Mesothelial cell of epicardium (in vitro differentiated cells): ENCODE measurements around the gene PPP1R1B. TPM values are rescaled to one million over a fixed set of nuclear protein-coding genes. Genes with fewer than 3 reads are reported as not detected.

ENCODE experiments used
- DNase-seq, 2 experiments: peaks; one replicate each; pipeline ENCODE4 v3.0.0; 2021; ENCODE audit warnings: low spot score in 2 of 2; ENCODE audit not compliant: unreplicated experiment in 2 of 2
- H3K27ac Mint-ChIP-seq: 2 replicates; pipeline ENCODE4 v1.8.0; 2021; ENCODE audit warnings: mixed read lengths
- H3K27me3 Mint-ChIP-seq: 2 replicates; pipeline ENCODE4 v1.8.0; 2021; ENCODE audit warnings: low read depth, mixed read lengths
- H3K36me3 Mint-ChIP-seq: 2 replicates; pipeline ENCODE4 v1.8.0; 2021; ENCODE audit warnings: mixed read lengths
- H3K4me1 Mint-ChIP-seq: 2 replicates; pipeline ENCODE4 v1.8.0; 2021; ENCODE audit warnings: mixed read lengths
- H3K4me3 Mint-ChIP-seq: 2 replicates; pipeline ENCODE4 v1.8.0; 2021; ENCODE audit warnings: mild to moderate bottlenecking, moderate library complexity, mixed read lengths
- H3K9me3 Mint-ChIP-seq: 2 replicates; pipeline ENCODE4 v1.8.0; 2021; ENCODE audit warnings: mixed read lengths
- CTCF ChIP-seq: fragments of 200-600 bp; sonication (generic); IDR thresholded peaks from one replicate; pipeline ENCODE4 v1.5.0; 2021; ENCODE audit warnings: antibody characterized with exemption; ENCODE audit not compliant: unreplicated experiment
- total RNA-seq: library from RNA; stranded (reverse); gene quantifications from 3 replicates; pipeline ENCODE4 v1.2.1, GENCODE V29; 2021

PPP1R1B gene
- total RNA-seq, 1 donor from 2014 or later: 0.58 TPM

- peaks cover 65% of the 10 kb centered on the region for H3K27me3 Mint-ChIP-seq
- H3K27ac Mint-ChIP-seq: no peak overlapping the region
- no peak for TF ChIP-seq CTCF
- H3K4me3 Mint-ChIP-seq: peak overlapping the region; percentile 38
- no peaks in the 10 kb centered on the region for H3K9me3 Mint-ChIP-seq
- DNase-seq: no peak
- no peaks in the 10 kb centered on the region for H3K36me3 Mint-ChIP-seq
- peaks cover 12% of the 10 kb centered on the region for H3K4me1 Mint-ChIP-seq
Observed at GRCh38 chr17:39667262-39667944, 40.7 kb downstream of the PPP1R1B start.

GRCh38 chr17:39667945-39668924 is 41.5 kb downstream of the PPP1R1B start, which contains the start of gene PNMT:
PNMT (plus strand) TSS chr17:39668453; CDS start chr17:39668476, 23 bp downstream.
- peak; percentile 69 to 81 for DNase-seq

GRCh38 chr17:39669897-39670735 is 43.4 kb downstream of the PPP1R1B start:
- Mint-ChIP-seq H3K4me1 (peaks cover 12% of the 10 kb centered on the region), H3K9me3 (no peaks in the 10 kb centered on the region), H3K36me3 (no peaks in the 10 kb centered on the region), H3K4me3 (no peak overlapping the region), H3K27ac (no peak overlapping the region), H3K27me3 (peaks cover 58% of the 10 kb centered on the region)
- TF ChIP-seq CTCF: no peak
- DNase-seq: no peak

More at GRCh38 chr17:39667945-39668924, 41.5 kb downstream of the PPP1R1B start, which contains the start of gene PNMT:
- peak; percentile 60 for TF ChIP-seq CTCF
- Mint-ChIP-seq H3K4me1 (peaks cover 12% of the 10 kb centered on the region), H3K4me3 (peak within 1 kb of the TSS; percentile 39), H3K9me3 (no peaks in the 10 kb centered on the region), H3K36me3 (no peaks in the 10 kb centered on the region), H3K27ac (no peak within 1 kb of the TSS), H3K27me3 (peaks cover 65% of the 10 kb centered on the region)

GRCh38 chr17:39670746-39671145 is 44.0 kb downstream of the PPP1R1B start:
- Mint-ChIP-seq H3K27ac (no peak overlapping the region), H3K4me3 (no peak overlapping the region), H3K9me3 (no peaks in the 10 kb centered on the region), H3K4me1 (peaks cover 17% of the 10 kb centered on the region), H3K36me3 (no peaks in the 10 kb centered on the region), H3K27me3 (peaks cover 52% of the 10 kb centered on the region)
- TF ChIP-seq CTCF: no peak
- no peak for DNase-seq
